GM19351 (cell line): ENCODE data around the gene CWC15.
"Not testable (repeated sequence)": the region's sequence is repeated elsewhere in the genome, so short reads cannot be mapped to it uniquely, and the experiment has no call there.

Experiments
- ATAC-seq: cut with Tn5 transposase; IDR thresholded peaks from one replicate; pipeline ENCODE4 v1.9.1; 2021; ENCODE audit warnings: mild to moderate bottlenecking, moderate library complexity; ENCODE audit not compliant: unreplicated experiment

Gene CWC15

DNA sequence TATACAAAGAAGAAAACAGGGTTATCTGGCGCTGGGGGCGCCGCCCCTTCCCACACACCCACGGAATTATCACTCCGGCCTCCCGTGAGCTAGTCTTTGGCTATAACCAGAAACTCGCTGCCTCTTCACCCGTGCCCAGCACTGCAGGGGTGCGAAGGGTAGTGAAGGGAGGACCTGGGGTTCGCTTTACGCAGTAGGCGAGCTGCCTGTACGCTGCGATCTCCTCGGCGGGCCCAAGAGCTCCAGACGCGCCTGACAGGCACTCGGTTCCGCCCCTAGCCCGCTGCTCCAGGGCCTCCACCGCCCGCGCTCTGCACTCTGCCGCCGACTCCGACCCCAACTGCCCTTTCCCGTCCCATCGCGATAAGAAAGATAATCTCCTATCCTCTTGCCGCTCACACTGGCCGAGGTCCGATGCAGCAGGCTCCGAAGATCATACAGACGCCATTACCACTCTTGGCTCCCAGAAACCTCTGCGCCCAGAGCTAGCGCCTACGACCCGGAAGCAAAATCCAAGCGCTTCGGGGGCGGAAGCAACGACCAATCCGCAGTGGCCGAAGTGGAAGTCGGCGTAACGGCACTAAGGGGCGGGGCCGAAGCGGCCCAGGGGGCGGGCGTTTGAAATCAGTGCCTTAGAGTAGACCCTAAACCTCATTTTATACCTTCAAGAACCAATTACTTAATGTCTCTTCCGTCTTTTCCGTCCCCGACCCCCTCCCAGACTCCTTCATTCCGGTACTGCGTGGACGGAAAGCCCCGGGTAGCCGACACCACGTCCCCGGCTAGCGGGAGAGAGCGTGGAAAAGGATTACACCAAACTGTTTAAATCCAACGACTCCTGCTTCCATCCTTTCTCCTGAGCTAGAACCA is at the start of gene CWC15, which contains the start of gene KDM4D:
Gene CWC15, minus strand, starts transcription at position 458 of the 870 bp plus-strand sequence. CDS start 1,371 bp downstream, outside the sequence.
Gene KDM4D, plus strand, starts transcription at position 611 of the 870 bp plus-strand sequence. CDS start 23,664 bp downstream, outside the sequence.
- ATAC-seq: peak; percentile 100

DNA sequence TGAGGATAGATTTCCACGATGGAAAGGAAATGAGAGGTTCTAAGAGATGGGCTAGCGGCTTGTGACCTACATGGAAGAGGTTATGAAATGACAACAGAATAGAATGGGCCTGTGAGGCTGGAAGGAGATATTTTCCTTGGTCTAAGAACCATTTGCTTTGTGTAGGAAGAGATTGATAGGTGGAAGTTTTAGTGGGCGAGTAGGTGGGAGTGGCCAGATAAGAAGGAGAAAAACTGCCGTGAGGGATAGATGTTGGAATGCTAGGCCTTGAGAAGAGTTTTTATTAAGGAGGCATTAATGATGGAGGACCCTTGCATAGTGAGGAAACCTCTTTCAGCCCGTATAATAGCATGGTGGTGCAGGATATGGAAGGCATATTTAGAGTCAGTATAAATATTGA is 48.1 kb upstream of the CWC15 start:
- not testable (repeated sequence) for ATAC-seq

- ATAC-seq: no peak
These were observed 42.8 kb upstream of the CWC15 start for GRCh38 chr11:95016139-95016538.

DNA sequence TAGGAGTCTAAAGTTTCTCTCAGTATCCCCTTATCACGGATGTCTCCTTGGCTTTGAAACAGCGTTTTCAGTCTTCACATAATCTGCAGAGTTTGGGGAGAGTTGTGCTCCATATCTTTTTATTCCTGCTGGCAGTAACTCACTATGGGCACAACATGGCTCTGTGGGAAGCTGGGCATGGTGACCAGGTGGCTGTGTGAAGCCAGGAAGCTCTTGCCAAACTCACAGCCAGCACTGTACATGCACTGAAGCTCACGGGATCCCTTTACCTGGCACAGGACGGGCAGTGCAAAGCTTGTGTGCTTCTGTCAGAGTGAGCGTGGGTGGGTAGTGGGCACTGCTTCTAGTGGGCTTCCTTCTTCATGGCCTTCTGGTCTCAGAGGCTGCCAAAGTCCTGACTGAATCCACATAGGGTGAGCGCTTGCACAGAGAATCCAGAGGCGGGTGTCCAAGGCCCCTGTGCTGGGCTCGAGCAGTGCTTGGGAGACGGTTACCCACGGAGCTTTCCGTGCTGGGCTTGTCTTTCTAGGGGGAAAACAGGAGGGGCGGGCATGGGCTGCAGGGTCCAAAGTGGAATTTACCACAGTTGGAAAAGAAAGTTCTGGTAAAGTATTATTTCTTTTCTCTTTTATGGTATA is 40.9 kb upstream of the CWC15 start:
- no peak for ATAC-seq

DNA sequence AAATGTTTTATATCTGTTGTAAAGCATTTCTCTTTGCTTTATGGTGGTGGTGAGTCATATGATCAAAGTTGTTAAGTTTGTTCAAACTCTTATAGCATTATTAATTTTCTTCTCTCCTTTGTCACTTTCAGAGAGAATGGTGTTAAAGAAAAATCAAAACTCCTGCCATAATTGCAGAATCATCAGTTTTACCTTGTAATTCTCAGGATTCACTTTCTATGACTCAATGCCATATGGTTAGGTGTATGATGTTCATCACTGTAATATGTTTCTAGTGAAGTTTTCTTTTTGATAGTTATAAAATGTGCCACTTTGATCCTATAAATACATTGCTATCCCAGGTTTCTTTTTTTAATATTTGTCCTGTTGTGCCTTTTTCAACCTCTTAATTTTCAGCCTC is 38.0 kb upstream of the CWC15 start:
- no peak for ATAC-seq

- no peak for ATAC-seq
These were observed 32.3 kb upstream of the CWC15 start for GRCh38 chr11:95005642-95006041.

GRCh38 chr11:95003716-95004115 is 30.4 kb upstream of the CWC15 start:
- ATAC-seq: no peak

DNA sequence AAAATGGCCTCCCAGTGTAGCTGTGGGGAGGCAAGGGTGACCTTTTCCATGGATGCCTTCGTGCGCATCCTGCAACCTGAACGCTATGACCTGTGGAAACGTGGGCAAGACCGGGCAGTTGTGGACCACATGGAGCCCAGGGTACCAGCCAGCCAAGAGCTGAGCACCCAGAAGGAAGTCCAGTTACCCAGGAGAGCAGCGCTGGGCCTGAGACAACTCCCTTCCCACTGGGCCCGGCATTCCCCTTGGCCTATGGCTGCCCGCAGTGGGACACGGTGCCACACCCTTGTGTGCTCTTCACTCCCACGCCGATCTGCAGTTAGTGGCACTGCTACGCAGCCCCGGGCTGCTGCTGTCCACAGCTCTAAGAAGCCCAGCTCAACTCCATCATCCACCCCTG is 24.9 kb upstream of the CWC15 start:
- no peak for ATAC-seq

DNA sequence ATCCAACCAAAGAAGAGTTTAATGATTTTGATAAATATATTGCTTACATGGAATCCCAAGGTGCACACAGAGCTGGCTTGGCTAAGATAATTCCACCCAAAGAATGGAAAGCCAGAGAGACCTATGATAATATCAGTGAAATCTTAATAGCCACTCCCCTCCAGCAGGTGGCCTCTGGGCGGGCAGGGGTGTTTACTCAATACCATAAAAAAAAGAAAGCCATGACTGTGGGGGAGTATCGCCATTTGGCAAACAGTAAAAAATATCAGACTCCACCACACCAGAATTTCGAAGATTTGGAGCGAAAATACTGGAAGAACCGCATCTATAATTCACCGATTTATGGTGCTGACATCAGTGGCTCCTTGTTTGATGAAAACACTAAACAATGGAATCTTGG is 24.1 kb upstream of the CWC15 start:
- ATAC-seq: no peak

GRCh38 chr11:94993400-94993943 is 20.1 kb upstream of the CWC15 start:
- no peak for ATAC-seq

DNA sequence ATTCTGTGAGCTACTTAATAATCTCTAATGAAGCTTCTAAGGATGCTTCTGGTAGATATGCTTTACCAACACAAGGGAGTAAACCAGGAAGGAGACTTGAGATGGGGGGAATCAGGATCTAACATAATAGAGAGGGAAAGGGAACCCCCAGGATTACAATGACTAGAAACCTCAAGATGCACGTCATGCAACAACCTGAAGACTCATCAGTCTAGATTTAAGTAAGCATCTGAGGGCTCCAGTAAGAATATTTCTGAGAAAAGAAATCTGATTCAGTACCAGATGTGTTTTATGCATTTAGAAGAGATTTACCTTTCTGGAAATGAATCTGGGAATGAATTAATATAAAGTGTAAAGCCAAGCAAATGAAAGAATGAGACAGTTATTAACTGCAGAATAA is 15.4 kb upstream of the CWC15 start:
- ATAC-seq: no peak

DNA sequence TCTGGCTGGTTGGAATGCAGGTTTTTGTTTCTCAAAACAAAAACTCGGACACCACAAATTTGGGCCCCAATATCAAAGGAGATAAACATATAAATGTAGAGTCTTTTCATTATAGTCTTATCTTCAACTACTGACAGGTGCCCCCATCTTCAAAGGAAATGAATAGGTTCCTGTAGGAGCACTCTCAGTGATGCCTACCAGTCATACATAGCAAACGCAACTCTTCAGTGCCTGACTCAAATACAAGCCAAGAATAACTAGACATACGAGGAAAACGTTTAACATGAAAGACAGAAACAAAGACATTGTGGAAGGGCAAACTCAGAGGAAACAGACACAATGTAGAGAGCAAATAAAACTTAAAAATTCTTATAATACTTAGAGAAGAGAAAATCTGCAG is 14.0 kb upstream of the CWC15 start:
- no peak for ATAC-seq

- ATAC-seq: no peak
These were observed 2.2 kb upstream of the CWC15 start for GRCh38 chr11:94975599-94975998.

GRCh38 chr11:94974178-94974577 is 822 bp upstream of the CWC15 start:
- ATAC-seq: no peak

- ATAC-seq: no peak
These were observed 657 bp downstream of the CWC15 start for GRCh38 chr11:94972700-94973098.

DNA sequence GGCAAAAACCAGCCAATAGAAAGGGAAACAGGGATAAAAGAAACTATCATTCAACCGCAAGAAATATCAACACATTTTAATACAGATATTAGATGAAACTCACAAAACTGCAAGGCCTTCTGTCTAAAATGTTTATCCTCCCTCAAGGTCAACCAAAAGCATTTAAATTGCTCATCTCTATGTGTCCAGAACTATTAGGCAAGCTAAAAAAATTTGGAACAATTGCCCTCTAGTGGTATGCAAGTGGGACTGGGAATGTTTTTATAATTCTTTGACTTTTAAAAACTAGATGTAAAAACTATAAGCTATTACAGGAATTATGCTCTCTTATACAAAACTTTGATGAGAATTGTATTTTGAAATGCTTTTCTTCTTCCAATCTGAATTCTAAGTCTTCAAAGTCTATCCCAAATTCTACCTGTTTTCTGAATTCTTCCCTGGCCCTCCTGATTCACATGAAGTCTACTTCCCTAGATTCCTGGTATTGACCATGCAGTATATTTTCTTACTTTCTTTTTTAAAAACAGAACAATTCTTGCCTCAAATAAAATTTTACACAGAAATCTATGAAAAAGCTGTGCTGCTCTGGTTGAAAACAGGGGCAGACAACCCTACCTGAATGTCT is 4.9 kb downstream of the CWC15 start:
- ATAC-seq: no peak

GRCh38 chr11:94964934-94965333 is 8.4 kb downstream of the CWC15 start:
- no peak for ATAC-seq

GRCh38 chr11:94961255-94961654 is 12.1 kb downstream of the CWC15 start:
- ATAC-seq: no peak

DNA sequence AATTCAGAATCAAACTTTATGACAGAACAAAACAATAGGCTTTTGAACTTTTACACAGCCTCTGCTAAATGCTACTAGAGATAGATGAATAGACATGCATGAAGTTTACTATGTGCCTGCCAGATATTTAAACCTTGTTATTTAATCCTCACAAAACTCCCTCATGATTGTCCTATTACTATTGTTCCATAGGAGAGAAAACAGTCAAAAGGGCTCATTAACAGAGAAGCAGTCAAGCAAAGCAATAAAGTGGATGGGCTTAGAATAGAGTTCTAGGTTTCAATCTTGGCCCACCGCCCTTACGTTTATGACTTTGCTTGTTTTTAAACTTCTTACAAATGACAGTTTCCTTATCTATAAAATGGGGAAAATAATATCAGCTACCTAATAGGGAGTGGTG is 12.9 kb downstream of the CWC15 start:
- no peak for ATAC-seq

DNA sequence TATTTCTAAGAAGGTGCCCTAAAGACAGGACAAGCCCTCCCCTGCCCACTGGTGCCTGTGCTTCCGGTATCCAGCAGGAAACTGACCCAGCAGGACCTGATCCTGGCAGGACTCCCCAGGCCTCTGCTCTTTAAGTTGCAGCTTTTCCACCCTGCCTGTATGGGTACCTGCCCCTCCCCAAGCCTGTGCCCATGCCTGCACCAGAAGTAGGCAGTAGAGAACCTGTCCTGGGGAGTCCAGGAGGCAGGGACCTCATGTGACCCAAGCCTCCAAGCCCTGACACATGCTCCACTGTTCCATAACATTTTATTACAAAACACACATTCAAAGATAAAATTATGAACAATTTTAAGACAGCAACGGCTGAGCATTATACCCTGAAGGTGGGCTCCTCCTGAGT is 14.2 kb downstream of the CWC15 start:
- no peak for ATAC-seq

- no peak for ATAC-seq
These were observed 15.1 kb downstream of the CWC15 start for GRCh38 chr11:94958121-94958696.
